GM23338 (cell line): ENCODE measurements around the gene RGS6.

Experiments
- CREB1 ChIP-seq: fragments of 250-450 bp; sonication (Bioruptor Pico); IDR thresholded peaks from 2 replicates; pipeline ENCODE4 v1.5.0; 2020; ENCODE audit warnings: low read depth, mild to moderate bottlenecking, moderate library complexity
- CTCF ChIP-seq, 2 experiments: fragments of 200-600 bp in 1 of 2; sonication (generic) in 1 of 2; conservative IDR thresholded peaks; 2 replicates each; pipeline versions ENCODE4 v1.5.1 to v1.6.1; 2016 to 2017; ENCODE audit warnings: antibody characterized with exemption in 2 of 2, low read depth in 2 of 2, mild to moderate bottlenecking in 2 of 2, moderate library complexity in 1 of 2
- ETS1 ChIP-seq: IDR thresholded peaks from 2 replicates; pipeline ENCODE4 v1.6.1; 2016; ENCODE audit warnings: antibody characterized with exemption
- EZH2 ChIP-seq: fragments of 200-600 bp; sonication (generic); IDR thresholded peaks from one replicate; pipeline ENCODE4 v1.8.0; 2017; ENCODE audit warnings: antibody characterized with exemption, mild to moderate bottlenecking, low read depth; ENCODE audit not compliant: unreplicated experiment
- EZH2phosphoT487 ChIP-seq: fragments of 200-600 bp; sonication (generic); IDR thresholded peaks from one replicate; pipeline ENCODE4 v1.8.1; 2018; ENCODE audit warnings: antibody characterized with exemption; ENCODE audit not compliant: unreplicated experiment
- JUNB ChIP-seq: IDR thresholded peaks from one replicate; pipeline ENCODE4 v1.6.1; 2016; ENCODE audit warnings: antibody characterized with exemption; ENCODE audit not compliant: unreplicated experiment
- POLR2AphosphoS5 ChIP-seq: IDR thresholded peaks from 2 replicates; pipeline ENCODE4 v1.6.1; 2016; ENCODE audit warnings: antibody characterized with exemption, low read depth
- REST ChIP-seq: IDR thresholded peaks from one replicate; pipeline ENCODE4 v1.6.1; 2018; ENCODE audit warnings: antibody characterized with exemption; ENCODE audit not compliant: unreplicated experiment
- STAT1 ChIP-seq: IDR thresholded peaks from one replicate; pipeline ENCODE4 v1.6.1; 2016; ENCODE audit warnings: antibody characterized with exemption; ENCODE audit not compliant: unreplicated experiment
- ZNF114 ChIP-seq: fragments of 250-450 bp; sonication (Bioruptor Pico); IDR thresholded peaks from 2 replicates; pipeline ENCODE4 v1.5.0; 2020; ENCODE audit warnings: mild to moderate bottlenecking, moderate library complexity

- TF ChIP-seq CTCF (conservative IDR thresholded peaks at IDR 0.05; ENCODE audit: low read depth in 2 of 2) (no peak), REST (no peak), CREB1 (CRISPR knock-in tag) (no peak), EZH2phosphoT487 (no peak), EZH2 (no peak), POLR2AphosphoS5 (no peak), JUNB (no peak), ZNF114 (no peak), ETS1 (no peak), STAT1 (no peak)
These were observed 641.6 kb downstream of the RGS6 start for GRCh38 chr14:72573725-72574417.
